HG02884 (cell line): Measurements from ENCODE around the gene COG2.
"Not testable (repeated sequence)": the region's sequence is repeated elsewhere in the genome, so short reads cannot be mapped to it uniquely, and the experiment has no call there.

ENCODE experiments used
- ATAC-seq: cut with Tn5 transposase; IDR thresholded peaks from one replicate; pipeline ENCODE4 v1.9.1; 2021; ENCODE audit warnings: mild to moderate bottlenecking, moderate library complexity; ENCODE audit not compliant: unreplicated experiment

The COG2 gene

GRCh38 chr1:230713138-230713537 is 70.9 kb downstream of the COG2 start:
- no peak for ATAC-seq

DNA sequence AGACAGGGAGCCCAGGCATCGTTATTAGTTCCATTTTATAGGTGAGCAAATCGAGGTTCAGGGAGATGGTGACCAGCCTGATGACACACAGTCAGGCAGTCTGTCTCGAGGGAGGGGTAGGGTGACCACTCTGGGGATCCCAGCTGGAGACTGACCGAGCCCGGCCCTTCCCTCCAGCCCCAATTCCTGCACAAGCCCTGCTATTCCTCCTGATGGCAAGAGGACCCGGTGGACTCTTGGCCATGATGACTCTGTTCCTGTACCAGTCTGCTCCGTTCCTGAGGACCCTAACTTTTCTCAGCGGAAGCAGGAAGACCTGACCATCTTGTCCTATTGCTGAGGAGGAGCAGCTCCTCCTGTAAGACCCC is 71.2 kb downstream of the COG2 start:
- no peak for ATAC-seq

DNA sequence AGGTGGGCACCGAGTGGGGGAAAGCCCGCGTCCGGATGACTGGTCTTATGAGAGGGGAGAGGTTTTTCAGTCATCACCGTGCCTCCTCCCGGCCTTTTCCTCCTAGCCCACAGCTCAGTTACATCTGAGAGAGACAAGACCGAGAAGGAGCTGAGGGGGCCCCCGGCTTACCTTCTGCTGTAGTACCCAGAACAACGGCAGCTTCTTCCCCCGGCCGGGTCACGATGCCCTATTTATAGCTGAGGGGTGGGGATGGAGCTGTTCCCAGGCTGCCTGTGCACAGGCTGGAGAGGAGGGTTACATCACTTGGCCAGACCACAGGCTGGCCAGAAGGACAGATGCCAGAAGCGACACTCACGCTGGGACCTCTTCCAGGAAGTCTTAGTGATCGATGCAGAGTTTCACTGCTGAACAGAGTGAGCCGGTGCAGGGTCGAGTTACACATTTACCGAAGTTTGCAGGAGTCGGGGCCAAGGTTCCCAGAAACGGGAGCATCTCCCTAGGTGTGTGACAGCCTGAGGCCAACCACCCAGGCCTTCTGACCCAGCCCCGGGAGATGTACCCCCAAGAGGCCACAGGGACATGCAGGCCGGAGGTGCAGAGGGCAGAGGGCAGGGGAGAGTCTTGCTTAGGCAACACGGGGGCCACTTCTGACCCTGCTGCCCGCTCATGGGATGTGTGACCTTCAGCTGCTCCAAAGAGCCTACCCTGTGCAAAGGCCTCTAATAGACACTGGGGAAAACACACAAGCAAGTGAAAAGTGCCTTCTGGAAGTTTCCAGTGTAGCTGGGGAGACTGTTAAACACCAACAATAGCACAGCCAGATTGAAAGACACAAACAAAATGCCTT is 71.9 kb downstream of the COG2 start, which contains the start of gene AGT:
AGT (minus strand) TSS at position 208 of the 850 bp plus-strand sequence. CDS start 3,299 bp downstream, outside the sequence.
- no peak for ATAC-seq

DNA sequence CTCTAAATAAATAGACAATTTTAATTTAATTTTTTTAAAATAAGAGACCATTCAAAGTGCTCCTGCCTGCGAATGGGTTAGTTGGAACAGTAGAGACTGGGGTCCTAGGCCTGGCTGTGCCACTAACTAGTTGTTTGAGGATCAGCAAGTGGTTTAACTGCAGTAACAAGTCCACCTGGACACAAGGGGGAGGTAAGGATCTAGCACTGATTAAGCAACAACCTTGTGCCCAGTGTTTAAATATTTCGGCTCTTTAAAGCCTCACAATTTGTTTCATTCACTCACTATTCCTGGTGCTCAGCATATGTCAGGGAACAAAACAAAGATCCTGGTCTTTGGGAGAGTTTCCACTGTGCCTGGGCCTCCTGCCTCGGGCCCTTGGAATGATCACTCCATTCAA is 73.2 kb downstream of the COG2 start:
- no peak for ATAC-seq

DNA sequence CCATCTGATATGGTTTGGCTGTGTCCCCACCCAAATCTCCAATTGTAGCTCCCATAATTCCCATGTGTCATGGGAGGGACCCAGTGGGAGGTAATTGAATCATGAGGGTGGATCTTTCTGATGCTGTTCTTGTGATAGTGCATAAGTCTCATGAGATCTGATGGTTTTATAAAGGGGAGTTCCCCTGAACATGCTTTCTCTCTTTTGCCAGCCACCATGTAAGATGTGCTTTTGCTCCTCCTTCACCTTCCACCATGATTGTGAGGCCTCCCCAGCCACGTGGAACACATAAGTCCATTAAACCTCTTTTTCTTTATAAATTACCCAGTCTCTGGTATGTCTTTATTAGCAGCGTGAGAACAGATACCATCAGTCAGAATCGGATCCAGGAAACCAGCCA is 74.2 kb downstream of the COG2 start:
- not testable (repeated sequence) for ATAC-seq

- no peak for ATAC-seq
Observed at GRCh38 chr1:230717251-230717650, 75.0 kb downstream of the COG2 start.

GRCh38 chr1:230721849-230722522 is 79.7 kb downstream of the COG2 start:
- ATAC-seq = not testable (repeated sequence)

- ATAC-seq = no peak
Observed at GRCh38 chr1:230725256-230726012, 83.2 kb downstream of the COG2 start.

GRCh38 chr1:230728710-230729392 is 86.6 kb downstream of the COG2 start:
- ATAC-seq = no peak

- no peak for ATAC-seq
Observed at GRCh38 chr1:230730977-230731376, 88.7 kb downstream of the COG2 start.

GRCh38 chr1:230735447-230735846 is 93.2 kb downstream of the COG2 start:
- ATAC-seq = no peak

- no peak for ATAC-seq
Observed at GRCh38 chr1:230737622-230738262, 95.5 kb downstream of the COG2 start.

DNA sequence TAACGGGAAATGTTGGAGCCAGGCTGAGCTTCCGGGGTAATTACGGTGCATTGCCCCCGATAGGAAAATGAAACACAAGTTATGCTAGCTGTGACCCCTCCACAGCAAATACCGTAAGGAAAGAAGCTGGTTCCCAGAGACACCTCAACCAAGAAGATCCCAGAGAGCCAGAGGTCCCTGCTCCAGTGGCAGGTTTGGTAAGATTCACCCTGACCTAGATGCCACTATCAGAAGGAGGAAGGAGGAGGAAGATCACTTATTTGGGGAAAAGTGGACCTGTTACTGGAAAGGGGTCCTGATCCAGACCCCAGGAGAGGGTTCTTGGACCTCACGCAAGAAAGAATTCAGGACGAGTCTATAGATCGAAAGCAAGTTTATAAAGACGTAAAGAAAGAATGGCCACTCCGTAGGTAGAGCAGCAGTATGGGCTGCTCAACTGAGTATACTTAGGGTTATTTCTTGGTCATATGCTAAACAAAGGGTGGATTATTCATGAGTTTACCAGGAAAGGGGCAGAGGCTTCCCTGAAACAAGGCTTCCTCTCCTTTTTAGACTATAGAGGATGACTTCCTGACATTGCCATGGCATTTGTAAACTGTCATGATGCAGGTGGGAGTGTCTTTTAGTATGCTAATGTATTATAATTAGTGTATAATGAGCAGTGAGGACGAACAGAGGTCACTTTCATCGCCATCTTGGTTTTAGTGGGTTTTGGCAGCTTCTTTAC is 97.4 kb downstream of the COG2 start:
- ATAC-seq = no peak
